Retinal pigment epithelial cell (primary cell): ENCODE results near the gene CD82.
"Not testable (repeated sequence)": the region's sequence is repeated elsewhere in the genome, so short reads cannot be mapped to it uniquely, and the experiment has no call there.

Experiments
- DNase-seq: peaks from one replicate; pipeline ENCODE4 v3.0.0-alpha.2; 2010; ENCODE audit warnings: low read depth
- H3K4me3 ChIP-seq: 2 replicates; pipeline ENCODE4 v1.5.1; 2011; ENCODE audit warnings: mild to moderate bottlenecking, low read length, control low read depth, moderate library complexity
- CTCF ChIP-seq: conservative IDR thresholded peaks from 2 replicates; pipeline ENCODE4 v1.5.1; 2011; ENCODE audit warnings: low read depth, low read length, control low read depth, inconsistent platforms

The CD82 gene

GRCh38 chr11:44637487-44637886, 72.0 kb downstream of the CD82 start:
- H3K4me3 ChIP-seq, result no peak overlapping the region
- no peak for TF ChIP-seq CTCF
- no peak for DNase-seq

- no peak for DNase-seq
- no peak for TF ChIP-seq CTCF
- H3K4me3 ChIP-seq, result no peak overlapping the region
Measured at GRCh38 chr11:44638032-44638431, 72.6 kb downstream of the CD82 start.

- no peak for DNase-seq
- H3K4me3 ChIP-seq, result no peak overlapping the region
- no peak for TF ChIP-seq CTCF
Measured at GRCh38 chr11:44643217-44643616, 77.8 kb downstream of the CD82 start.

GRCh38 chr11:44645827-44646226, 80.4 kb downstream of the CD82 start:
- no peak for DNase-seq
- H3K4me3 ChIP-seq, result no peak overlapping the region
- TF ChIP-seq CTCF, result no peak

- H3K4me3 ChIP-seq, DNase-seq: not testable (repeated sequence)
Measured at GRCh38 chr11:44647255-44647955, 81.9 kb downstream of the CD82 start.

- no peak for DNase-seq
- no peak for TF ChIP-seq CTCF
- no peak overlapping the region for H3K4me3 ChIP-seq
Measured at GRCh38 chr11:44648109-44648508, 82.6 kb downstream of the CD82 start.

- H3K4me3 ChIP-seq, result no peak overlapping the region
- TF ChIP-seq CTCF, result no peak
- no peak for DNase-seq
Measured at GRCh38 chr11:44651535-44652155, 86.2 kb downstream of the CD82 start.
